Liver (tissue), 9 donors: ENCODE data around the gene TGFBR3. TPM values are rescaled to one million over a fixed set of nuclear protein-coding genes. Genes with fewer than 3 reads are reported as not detected.

Experiments
- DNase-seq: peaks from one replicate; pipeline ENCODE4 v3.0.0-alpha.2; 2017; ENCODE audit warnings: low spot score
- H3K27ac ChIP-seq, 2 donors: one replicate each; pipeline ENCODE4 v1.7.0; 2013; ENCODE audit warnings: inconsistent platforms in 2 of 2, low read length in 2 of 2, control low read depth in 1 of 2, low read depth in 1 of 2, mild to moderate bottlenecking in 1 of 2
- H3K27me3 ChIP-seq, 4 donors: one replicate each; pipeline versions ENCODE4 v1.6.1 to v1.7.0; 2013; ENCODE audit warnings: low read length in 3 of 4, inconsistent platforms in 1 of 4, mild to moderate bottlenecking in 1 of 4, moderate library complexity in 1 of 4; ENCODE audit not compliant: control insufficient read depth in 4 of 4, insufficient read depth in 4 of 4
- H3K36me3 ChIP-seq, 4 donors: one replicate each; pipeline versions ENCODE4 v1.6.1 to v1.7.0; 2013; ENCODE audit warnings: low read length in 3 of 4, mild to moderate bottlenecking in 3 of 4, low read depth in 1 of 4, moderate library complexity in 1 of 4; ENCODE audit not compliant: control insufficient read depth in 4 of 4, insufficient read depth in 3 of 4
- H3K4me1 ChIP-seq, 4 donors: one replicate each; pipeline versions ENCODE4 v1.6.1 to v1.7.0; 2013; ENCODE audit warnings: low read length in 3 of 4, mild to moderate bottlenecking in 3 of 4, moderate library complexity in 1 of 4; ENCODE audit not compliant: control insufficient read depth in 4 of 4, insufficient read depth in 4 of 4
- H3K4me3 ChIP-seq, 3 donors: one replicate each; pipeline versions ENCODE4 v1.6.1 to v1.7.0; 2013; ENCODE audit warnings: low read length in 3 of 3, control low read depth in 1 of 3, low read depth in 1 of 3, mild to moderate bottlenecking in 1 of 3
- H3K9ac ChIP-seq, 2 donors: one replicate each; pipeline ENCODE4 v1.7.0; 2013; ENCODE audit warnings: low read length in 2 of 2, mild to moderate bottlenecking in 2 of 2, moderate library complexity in 2 of 2, control low read depth in 1 of 2, low read depth in 1 of 2
- H3K9me3 ChIP-seq, 4 donors: one replicate each; pipeline versions ENCODE4 v1.6.1 to v1.7.0; 2013; ENCODE audit warnings: low read length in 3 of 4; ENCODE audit not compliant: control insufficient read depth in 4 of 4
- ATF3 ChIP-seq: IDR thresholded peaks from 2 replicates; pipeline ENCODE4 v1.6.1; 2016; ENCODE audit warnings: antibody characterized with exemption
- CTCF ChIP-seq: fragments of 150-350 bp; IDR thresholded peaks from 2 replicates; pipeline ENCODE4 v1.5.1; 2017; ENCODE audit warnings: improper control_type of control experiment, low read depth, low read length; ENCODE audit not compliant: missing input control
- EGR1 ChIP-seq, 2 donors: IDR thresholded peaks; 2 replicates each; pipeline ENCODE4 v1.6.1; 2016 to 2018; ENCODE audit warnings: antibody characterized with exemption in 2 of 2, low read depth in 2 of 2
- FOXA1 ChIP-seq: IDR thresholded peaks from 2 replicates; pipeline ENCODE4 v1.6.1; 2016; ENCODE audit warnings: antibody characterized with exemption
- FOXA2 ChIP-seq: IDR thresholded peaks from 2 replicates; pipeline ENCODE4 v1.6.1; 2016; ENCODE audit warnings: antibody characterized with exemption
- GABPA ChIP-seq, 2 donors: IDR thresholded peaks in 1 of 2; conservative IDR thresholded peaks in 1 of 2; 2 replicates each; pipeline ENCODE4 v1.6.1; 2016; ENCODE audit warnings: antibody characterized with exemption in 2 of 2, mild to moderate bottlenecking in 1 of 2, moderate library complexity in 1 of 2
- HNF4A ChIP-seq, 2 donors: conservative IDR thresholded peaks; 2 replicates each; pipeline ENCODE4 v1.6.1; 2016; ENCODE audit warnings: antibody characterized with exemption in 2 of 2, mild to moderate bottlenecking in 2 of 2
- HNF4G ChIP-seq: IDR thresholded peaks from 2 replicates; pipeline ENCODE4 v1.6.1; 2016; ENCODE audit warnings: antibody characterized with exemption
- JUND ChIP-seq, 2 donors: IDR thresholded peaks; 2 replicates each; pipeline ENCODE4 v1.6.1; 2016; ENCODE audit warnings: antibody characterized with exemption in 2 of 2
- MAX ChIP-seq: IDR thresholded peaks from 2 replicates; pipeline ENCODE4 v1.6.1; 2016; ENCODE audit warnings: antibody characterized with exemption
- NR2F2 ChIP-seq: IDR thresholded peaks from 2 replicates; pipeline ENCODE4 v1.6.1; 2016; ENCODE audit warnings: antibody characterized with exemption
- RAD21 ChIP-seq, 2 donors: IDR thresholded peaks; 2 replicates each; pipeline ENCODE4 v1.6.1; 2016; ENCODE audit warnings: antibody characterized with exemption in 2 of 2, mild to moderate bottlenecking in 2 of 2
- REST ChIP-seq: IDR thresholded peaks from 2 replicates; pipeline ENCODE4 v1.6.1; 2016; ENCODE audit warnings: antibody characterized with exemption, mild to moderate bottlenecking
- RXRA ChIP-seq, 2 donors: IDR thresholded peaks; 2 replicates each; pipeline ENCODE4 v1.6.1; 2017 to 2018; ENCODE audit warnings: antibody characterized with exemption in 2 of 2, mild to moderate bottlenecking in 1 of 2
- SP1 ChIP-seq: IDR thresholded peaks from 2 replicates; pipeline ENCODE4 v1.6.1; 2018; ENCODE audit warnings: antibody characterized with exemption, mild to moderate bottlenecking
- TAF1 ChIP-seq: conservative IDR thresholded peaks from 2 replicates; pipeline ENCODE4 v1.6.1; 2016; ENCODE audit warnings: antibody characterized with exemption, mild to moderate bottlenecking
- YY1 ChIP-seq: IDR thresholded peaks from 2 replicates; pipeline ENCODE4 v1.6.1; 2016; ENCODE audit warnings: antibody characterized with exemption, mild to moderate bottlenecking
- ZBTB33 ChIP-seq: IDR thresholded peaks from 2 replicates; pipeline ENCODE4 v1.6.1; 2016; ENCODE audit warnings: antibody characterized with exemption
- WGBS: extraction: QIAGEN DNeasy Blood & Tissue Kit; methylation state at CpG from one replicate; pipeline ENCODE4 v1.1.7; 2013; 5-methylcytosine and 5-hydroxymethylcytosine counted together
- polyA plus RNA-seq, 2 donors: library from polyadenylated mRNA; stranded (reverse) in 1 of 2; unstranded in 1 of 2; fragments of 200-250 nt in 1 of 2; fragments of >200 nt in 1 of 2; fragmentation: Nextera tagmentation in 1 of 2; extraction: Ambion mirVana in 1 of 2; gene quantifications; one replicate each; pipeline versions ENCODE4 v1.2.1 to v1.2.3, GENCODE V29; 2013 to 2015
- total RNA-seq, 2 donors: library from RNA; depleted of rRNA; stranded (reverse); fragments of >200 nt; gene quantifications; one replicate each; pipeline ENCODE4 v1.2.3, GENCODE V29; 2014
- donor health status: healthy.
- donor health status: healthy.
- donor health status: healthy.
- donor health status: healthy.
- donor health status: healthy.

Gene TGFBR3
- total and polyA plus RNA-seq, 4 donors: 6.1 to 19.3 (median 9.9) TPM

GRCh38 chr1:91866425-91866824 lies 19.5 kb downstream of the TGFBR3 start:
- H3K9ac ChIP-seq: no peak overlapping the region
- no peak for DNase-seq
- no peaks in the 10 kb centered on the region for H3K27me3 ChIP-seq
- no peak overlapping the region for H3K4me3 ChIP-seq
- TF ChIP-seq SP1 (no peak), YY1 (no peak), ATF3 (no peak), FOXA2 (no peak), CTCF (no peak), HNF4A (conservative IDR thresholded peaks at IDR 0.05) (no peak), HNF4G (no peak), JUND (IDR thresholded peaks at IDR 0.05) (no peak), NR2F2 (no peak), GABPA (IDR thresholded peaks at IDR 0.05 in 1 of 2, conservative IDR thresholded peaks at IDR 0.05 in 1 of 2) (no peak), FOXA1 (no peak), TAF1 (no peak), REST (no peak), RAD21 (IDR thresholded peaks at IDR 0.05) (no peak), ZBTB33 (no peak), EGR1 (IDR thresholded peaks at IDR 0.05; ENCODE audit: low read depth in 2 of 2) (no peak), MAX (no peak), RXRA (IDR thresholded peaks at IDR 0.05) (no peak)
- no peaks in the 10 kb centered on the region for H3K9me3 ChIP-seq
- 84% methylated on average over 5 of the region's 5 CpGs for WGBS
- no peak overlapping the region for H3K27ac ChIP-seq
- H3K4me1 ChIP-seq: peaks cover 0 to 6% (median 2%) of the 10 kb centered on the region in 4 donors
- H3K36me3 ChIP-seq: peaks cover 0 to 3% (median 0%) of the 10 kb centered on the region in 4 donors
